OCI-LY1 (cell line): Measurements from ENCODE around the gene EIF3L.

Experiments
- H2AFZ ChIP-seq: fragments of 200-600 bp; sonication (generic), shearing (Covaris generic); 2 replicates; pipeline ENCODE4 v1.6.0; 2014; ENCODE audit warnings: antibody characterized with exemption, mild to moderate bottlenecking, low read length
- H3F3A ChIP-seq: fragments of 200-600 bp; sonication (generic), shearing (Covaris generic); 2 replicates; pipeline ENCODE4 v1.6.0; 2014; ENCODE audit warnings: mild to moderate bottlenecking, antibody characterized with exemption, low read length, moderate library complexity; ENCODE audit not compliant: insufficient read depth
- H3K27ac ChIP-seq: fragments of 200-600 bp; sonication (generic); 2 replicates; pipeline ENCODE4 v1.5.1; 2014; ENCODE audit warnings: low read length, mixed run types, mild to moderate bottlenecking, low read depth; ENCODE audit not compliant: poor library complexity, severe bottlenecking
- H3K27me3 ChIP-seq: fragments of 200-600 bp; sonication (generic); 2 replicates; pipeline ENCODE4 v1.6.0; 2014; ENCODE audit warnings: antibody characterized with exemption, mild to moderate bottlenecking, low read length, moderate library complexity; ENCODE audit not compliant: insufficient read depth
- H3K36me3 ChIP-seq: fragments of 200-600 bp; sonication (generic); 2 replicates; pipeline ENCODE4 v1.6.1; 2014; ENCODE audit warnings: mild to moderate bottlenecking, antibody characterized with exemption, low read length, moderate library complexity, mixed read lengths; ENCODE audit not compliant: insufficient read depth
- H3K4me1 ChIP-seq: fragments of 200-600 bp; sonication (generic); 2 replicates; pipeline ENCODE4 v1.5.1; 2014; ENCODE audit warnings: mild to moderate bottlenecking, low read length, moderate library complexity; ENCODE audit not compliant: insufficient read depth, severe bottlenecking
- H3K4me2 ChIP-seq: fragments of 200-600 bp; sonication (generic), shearing (Covaris generic); 2 replicates; pipeline ENCODE4 v1.6.1; 2014; ENCODE audit warnings: low read length
- H3K4me3 ChIP-seq: fragments of 200-600 bp; sonication (generic); 2 replicates; pipeline ENCODE4 v1.5.1; 2014; ENCODE audit warnings: low read length, low read depth, mild to moderate bottlenecking, mixed read lengths; ENCODE audit not compliant: poor library complexity, severe bottlenecking
- H3K79me2 ChIP-seq: fragments of 200-600 bp; shearing (Covaris generic); 2 replicates; pipeline ENCODE4 v1.6.1; 2016; ENCODE audit warnings: mixed run types, low read length, mixed read lengths; ENCODE audit not compliant: insufficient read depth
- H3K9ac ChIP-seq: fragments of 200-600 bp; sonication (generic), shearing (Covaris generic); 2 replicates; pipeline ENCODE4 v1.6.1; 2014; ENCODE audit warnings: mild to moderate bottlenecking, low read length, mixed read lengths
- H3K9me2 ChIP-seq: fragments of 200-600 bp; sonication (generic), shearing (Covaris generic); 2 replicates; pipeline ENCODE4 v1.6.1; 2014; ENCODE audit warnings: low read depth, mild to moderate bottlenecking, low read length, mixed read lengths
- H3K9me3 ChIP-seq: fragments of 200-600 bp; shearing (Covaris generic); 2 replicates; pipeline ENCODE4 v1.6.1; 2014; ENCODE audit warnings: low read length, mixed read lengths
- H4K20me1 ChIP-seq: fragments of 200-600 bp; sonication (generic), shearing (Covaris generic); 2 replicates; pipeline ENCODE4 v1.6.0; 2016; ENCODE audit warnings: mild to moderate bottlenecking, low read length; ENCODE audit not compliant: insufficient read depth
- CTCF ChIP-seq: fragments of 200-600 bp; sonication (generic), shearing (Covaris generic); IDR thresholded peaks from 2 replicates; pipeline ENCODE4 v1.5.1; 2017; ENCODE audit warnings: mild to moderate bottlenecking, antibody characterized with exemption, low read length, moderate library complexity, mixed read lengths
- EZH2 ChIP-seq: fragments of 200-600 bp; sonication (generic), shearing (Covaris generic); IDR thresholded peaks from 2 replicates; pipeline ENCODE4 v1.8.0; 2017; ENCODE audit warnings: borderline replicate concordance, mixed run types, mild to moderate bottlenecking, antibody characterized with exemption, low read length, moderate library complexity, mixed read lengths

The EIF3L gene

GRCh38 chr22:37855462-37855861 lies 6.2 kb downstream of the EIF3L start:
- no peak overlapping the region for H3K27ac ChIP-seq
- no peak overlapping the region for H3K9ac ChIP-seq
- no peak overlapping the region for H2AFZ ChIP-seq
- peaks cover 77% of the 10 kb centered on the region for H3K36me3 ChIP-seq
- peaks cover 4% of the 10 kb centered on the region for H3K4me1 ChIP-seq
- no peaks in the 10 kb centered on the region for H4K20me1 ChIP-seq
- TF ChIP-seq EZH2 (no peak), CTCF (no peak)
- peaks cover 9% of the 10 kb centered on the region for H3K79me2 ChIP-seq
- no peak overlapping the region for H3K4me3 ChIP-seq
- H3K4me2 ChIP-seq: no peak overlapping the region
- no peaks in the 10 kb centered on the region for H3F3A ChIP-seq
- H3K9me2 ChIP-seq: no peaks in the 10 kb centered on the region
- H3K27me3 ChIP-seq: no peaks in the 10 kb centered on the region
- no peaks in the 10 kb centered on the region for H3K9me3 ChIP-seq

DNA sequence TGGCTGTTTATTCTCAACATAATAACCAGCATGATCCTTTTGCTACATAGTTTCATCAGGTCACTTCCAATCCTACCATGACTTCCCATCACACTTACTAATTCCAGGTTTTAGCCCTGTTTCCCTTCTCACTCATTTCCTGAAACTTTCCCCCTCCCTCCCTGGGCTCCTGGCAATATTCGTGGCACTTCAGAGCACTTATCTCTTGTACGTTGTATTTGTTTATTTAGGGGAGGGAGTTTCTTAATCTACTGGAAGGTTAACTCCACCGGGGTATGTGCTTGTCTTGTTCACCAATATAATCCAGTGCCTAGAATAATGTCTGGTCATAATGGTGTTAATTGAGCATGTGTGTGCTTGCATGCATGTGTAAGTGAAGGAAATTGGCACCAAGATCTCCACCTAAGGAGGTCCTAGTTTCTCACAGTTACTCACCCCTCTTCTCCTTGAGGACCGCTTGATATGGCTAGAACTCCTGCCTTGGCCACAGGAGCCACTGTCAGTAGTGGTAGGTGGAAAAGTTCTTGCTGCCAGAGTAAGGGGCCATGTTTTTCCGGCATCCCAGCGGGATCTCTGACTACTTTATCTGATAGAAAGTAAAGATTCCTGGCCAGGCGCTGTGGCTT lies 11.7 kb downstream of the EIF3L start:
- Histone ChIP-seq H3K4me3 (no peak overlapping the region), H3K36me3 (peaks cover 79% of the 10 kb centered on the region), H3K9me3 (no peaks in the 10 kb centered on the region), H3K79me2 (no peaks in the 10 kb centered on the region), H3K4me2 (no peak overlapping the region), H3K27me3 (no peaks in the 10 kb centered on the region), H4K20me1 (no peaks in the 10 kb centered on the region), H3F3A (0 out of 2 replicates have a peak, but pooled peaks cover 7% of the 10 kb centered on the region), H3K9ac (no peak overlapping the region), H3K4me1 (no peaks in the 10 kb centered on the region), H3K9me2 (no peaks in the 10 kb centered on the region), H3K27ac (no peak overlapping the region), H2AFZ (no peak overlapping the region)
- TF ChIP-seq EZH2 (no peak), CTCF (no peak)

DNA sequence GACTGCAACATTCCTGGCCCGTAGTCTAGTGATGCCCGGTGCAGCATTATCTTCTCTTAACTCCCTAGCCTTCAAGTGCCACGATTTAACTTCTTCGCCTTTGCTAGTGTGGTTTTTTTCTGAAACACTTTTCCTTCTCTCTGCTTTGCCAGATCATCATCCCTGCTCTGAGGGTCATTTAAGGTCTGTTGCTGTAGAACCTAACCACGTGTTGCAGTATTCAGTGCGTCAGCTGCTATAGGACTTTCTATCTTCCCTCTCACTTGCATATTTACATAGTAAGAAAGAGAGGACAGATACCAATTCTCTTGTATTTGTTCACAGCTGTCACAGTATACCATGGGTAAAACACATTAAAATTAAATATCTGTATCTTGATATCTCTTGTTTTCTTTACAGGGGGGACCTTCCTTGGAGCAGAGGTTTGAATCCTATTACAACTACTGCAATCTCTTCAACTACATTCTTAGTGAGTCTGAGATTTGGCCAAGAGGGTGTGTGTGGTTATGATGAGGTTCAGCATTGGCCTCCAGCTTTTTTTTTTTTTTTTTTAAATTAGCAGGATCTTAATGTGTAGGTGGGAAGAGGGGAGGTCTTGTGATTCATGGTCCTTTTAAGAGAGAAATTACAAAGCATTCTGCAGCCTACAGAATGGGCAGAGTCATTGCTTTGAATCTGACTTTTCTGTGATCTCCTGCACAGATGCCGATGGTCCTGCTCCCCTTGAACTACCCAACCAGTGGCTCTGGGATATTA lies 13.5 kb downstream of the EIF3L start:
- H3K4me2 ChIP-seq: no peak overlapping the region
- no peak overlapping the region for H3K9ac ChIP-seq
- H3K27ac ChIP-seq: no peak overlapping the region
- no peak overlapping the region for H3K4me3 ChIP-seq
- no peaks in the 10 kb centered on the region for H3K9me3 ChIP-seq
- H3K4me1 ChIP-seq: no peaks in the 10 kb centered on the region
- no peaks in the 10 kb centered on the region for H3K27me3 ChIP-seq
- 0 out of 2 replicates have a peak, but pooled peaks cover 7% of the 10 kb centered on the region for H3F3A ChIP-seq
- TF ChIP-seq EZH2: no peak
- no peaks in the 10 kb centered on the region for H4K20me1 ChIP-seq
- peaks cover 95% of the 10 kb centered on the region for H3K36me3 ChIP-seq
- H2AFZ ChIP-seq: no peak overlapping the region
- H3K9me2 ChIP-seq: no peaks in the 10 kb centered on the region
- no peaks in the 10 kb centered on the region for H3K79me2 ChIP-seq
